Raji (cell line): ENCODE data around the gene MAMSTR.
A peak's percentile ranks its signal among the peaks of the same experiment; 100 is the strongest.

Experiments
- POLR2A ChIP-seq: IDR thresholded peaks from 2 replicates; pipeline ENCODE4 v1.6.1; 2011; ENCODE audit warnings: low read depth, low read length, control low read depth; ENCODE audit not compliant: insufficient read depth

MAMSTR gene

GRCh38 chr19:48713864-48714755, 5.4 kb downstream of the MAMSTR start:
- TF ChIP-seq POLR2A, result peak; percentile 91

GRCh38 chr19:48713041-48713863, 6.3 kb downstream of the MAMSTR start:
- TF ChIP-seq POLR2A, result no peak

- TF ChIP-seq POLR2A, result no peak
These were observed 8.3 kb downstream of the MAMSTR start for GRCh38 chr19:48711106-48711662.

- TF ChIP-seq POLR2A, result no peak
These were observed 11.1 kb downstream of the MAMSTR start for GRCh38 chr19:48708471-48708870.

- no peak for TF ChIP-seq POLR2A
These were observed 14.1 kb downstream of the MAMSTR start for GRCh38 chr19:48705431-48705830.

- TF ChIP-seq POLR2A, result no peak
These were observed 16.2 kb downstream of the MAMSTR start for GRCh38 chr19:48703316-48703715.

GRCh38 chr19:48702701-48703100, 16.8 kb downstream of the MAMSTR start:
- TF ChIP-seq POLR2A, result no peak

GRCh38 chr19:48698046-48698445, 21.5 kb downstream of the MAMSTR start:
- no peak for TF ChIP-seq POLR2A

- no peak for TF ChIP-seq POLR2A
These were observed 23.0 kb downstream of the MAMSTR start for GRCh38 chr19:48696353-48697010.

- TF ChIP-seq POLR2A, result no peak
These were observed 23.7 kb downstream of the MAMSTR start, which contains the start of gene FUT2 for GRCh38 chr19:48695743-48696352. Gene FUT2, plus strand, starts transcription at chr19:48695971. Its CDS starts 6,986 bp downstream, at chr19:48702957.

GRCh38 chr19:48689449-48689848, 30.1 kb downstream of the MAMSTR start:
- no peak for TF ChIP-seq POLR2A

- TF ChIP-seq POLR2A, result no peak
These were observed 31.7 kb downstream of the MAMSTR start for GRCh38 chr19:48687776-48688175.

- TF ChIP-seq POLR2A, result no peak
These were observed 33.4 kb downstream of the MAMSTR start for GRCh38 chr19:48686088-48686487.

GRCh38 chr19:48685583-48685982, 33.9 kb downstream of the MAMSTR start:
- TF ChIP-seq POLR2A, result no peak
